ENCODE data around the gene AGBL4.

GRCh38 chr1:48946070-48946469 is 1077.7 kb downstream of the AGBL4 start:
- no peak for TF ChIP-seq POLR2A (IDR thresholded peaks at IDR 0.05; ENCODE audit: low read depth, low read length)
- no peak for TF ChIP-seq POLR2AphosphoS5 (IDR thresholded peaks at IDR 0.05; ENCODE audit: low read depth, low read length)
- no peak for TF ChIP-seq PAX5 (IDR thresholded peaks at IDR 0.05; ENCODE audit: insufficient read depth, low read length, severe bottlenecking)
- no peak for TF ChIP-seq TAF1 (IDR thresholded peaks at IDR 0.05; ENCODE audit: low read depth, low read length)
- TF ChIP-seq POU2F2 (IDR thresholded peaks at IDR 0.05; ENCODE audit: low read depth, low read length), result no peak
